Measurements from ENCODE around the gene TMA16.
A peak's percentile ranks its signal among the peaks of the same experiment; 100 is the strongest.
"Not testable (repeated sequence)": the region's sequence is repeated elsewhere in the genome, so short reads cannot be mapped to it uniquely, and the experiment has no call there.

TMA16 gene

GRCh38 chr4:163494360-163495241 is at the start of gene TMA16:
Gene TMA16, plus strand, starts transcription at chr4:163494690. Its CDS starts 112 bp downstream, at chr4:163494802.
- DNase-seq, result peak; percentile 14 to 91 (median 74)

- not testable (repeated sequence) for DNase-seq
These were observed 47.5 kb upstream of the TMA16 start for GRCh38 chr4:163447023-163447422.

GRCh38 chr4:163447481-163447880 is 47.0 kb upstream of the TMA16 start:
- DNase-seq, result no peak

DNA sequence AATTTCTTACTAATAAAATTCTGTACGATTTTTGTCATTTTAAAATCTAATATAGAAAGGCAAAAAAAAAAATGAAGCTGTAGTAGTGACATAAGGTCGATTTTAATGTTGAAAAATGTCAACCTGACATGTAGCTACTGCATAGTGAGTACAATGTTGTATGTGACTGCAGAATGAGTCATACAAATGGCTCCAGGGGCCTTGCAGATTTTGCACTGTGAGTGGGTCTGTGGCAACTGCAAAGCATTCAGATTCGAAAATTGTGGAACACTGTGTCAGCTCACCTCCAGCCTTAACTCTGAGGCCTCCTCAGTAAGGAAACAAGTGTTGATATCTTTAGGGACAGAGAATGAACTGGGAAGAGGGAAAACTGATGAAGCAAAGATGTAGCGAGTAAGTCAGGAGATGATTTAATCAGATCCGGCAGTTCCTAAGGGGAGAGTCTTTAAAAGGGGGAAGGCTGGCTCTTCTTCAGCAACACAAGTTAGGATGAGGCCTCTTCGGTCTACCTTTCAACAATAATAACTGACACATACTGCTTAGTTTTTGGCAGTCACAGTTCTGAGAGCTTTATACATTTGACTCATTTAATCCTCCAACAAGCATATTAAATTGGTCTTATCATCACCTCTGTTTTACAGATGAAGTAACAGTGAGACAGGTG is 45.8 kb upstream of the TMA16 start:
- no peak for DNase-seq

GRCh38 chr4:163462556-163462955 is 31.9 kb upstream of the TMA16 start:
- DNase-seq, result no peak

- no peak for DNase-seq
These were observed 27.3 kb upstream of the TMA16 start for GRCh38 chr4:163467082-163467770.

DNA sequence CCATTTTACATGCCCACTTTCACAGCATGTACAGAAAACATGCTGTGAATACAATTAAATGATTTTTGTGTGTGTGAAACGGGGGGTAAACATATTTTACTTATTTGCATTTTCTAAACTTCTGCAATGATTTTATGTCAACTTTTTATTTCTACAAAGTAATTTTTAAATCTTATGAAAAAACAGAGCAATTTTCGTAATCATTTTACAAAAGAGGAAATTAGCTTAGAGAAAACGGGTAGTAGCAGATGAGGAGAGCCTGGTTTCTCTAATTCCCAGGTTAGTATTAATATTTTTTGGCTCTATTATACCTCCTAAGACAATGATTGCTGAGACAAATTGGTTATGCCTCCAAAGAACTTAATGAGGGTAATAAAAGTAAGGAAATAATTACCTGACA is 24.1 kb upstream of the TMA16 start:
- DNase-seq, result no peak

DNA sequence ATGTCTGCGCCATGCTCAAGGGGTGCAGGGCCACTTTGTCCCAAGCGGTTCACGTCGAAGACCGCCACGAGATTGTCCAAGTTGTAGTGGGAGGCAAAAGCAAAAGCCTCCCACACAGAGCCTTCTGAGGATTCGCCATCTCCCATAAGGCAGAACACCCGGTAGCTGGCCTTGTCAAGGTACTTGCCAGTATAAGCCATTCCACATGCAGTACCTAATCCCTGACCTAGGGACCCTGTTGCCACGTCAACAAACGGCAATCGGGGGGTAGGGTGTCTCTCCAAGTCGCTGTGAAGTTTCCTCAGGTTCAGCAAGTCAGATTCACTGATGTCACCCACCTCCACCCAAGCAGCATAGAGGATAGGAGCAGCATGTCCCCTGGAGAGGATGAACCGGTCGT is 21.4 kb upstream of the TMA16 start:
- no peak for DNase-seq

DNA sequence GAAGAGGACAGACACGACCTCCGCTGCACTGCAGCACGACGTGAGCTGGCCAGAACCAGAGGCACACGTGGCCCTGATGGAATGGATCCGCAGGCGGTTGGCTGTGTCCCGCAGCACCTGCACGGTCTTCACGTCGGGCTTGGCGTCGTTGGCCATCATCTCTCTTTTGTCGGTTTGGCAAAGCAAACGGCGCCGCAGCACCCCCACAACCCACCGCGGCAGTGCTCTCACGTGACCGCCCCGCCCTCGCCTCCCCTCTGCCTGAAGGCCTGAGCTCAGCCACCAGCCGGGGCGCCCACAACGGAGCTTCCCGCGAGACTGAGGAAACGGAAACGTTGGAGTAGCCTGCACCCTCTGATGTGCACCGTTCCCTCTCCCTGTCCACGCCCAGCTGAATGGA is 20.9 kb upstream of the TMA16 start, which contains the start of gene TKTL2:
Gene TKTL2, minus strand, starts transcription at position 179 of the 400 bp plus-strand sequence. Its CDS starts 20 bp downstream, at position 159.
- no peak for DNase-seq

DNA sequence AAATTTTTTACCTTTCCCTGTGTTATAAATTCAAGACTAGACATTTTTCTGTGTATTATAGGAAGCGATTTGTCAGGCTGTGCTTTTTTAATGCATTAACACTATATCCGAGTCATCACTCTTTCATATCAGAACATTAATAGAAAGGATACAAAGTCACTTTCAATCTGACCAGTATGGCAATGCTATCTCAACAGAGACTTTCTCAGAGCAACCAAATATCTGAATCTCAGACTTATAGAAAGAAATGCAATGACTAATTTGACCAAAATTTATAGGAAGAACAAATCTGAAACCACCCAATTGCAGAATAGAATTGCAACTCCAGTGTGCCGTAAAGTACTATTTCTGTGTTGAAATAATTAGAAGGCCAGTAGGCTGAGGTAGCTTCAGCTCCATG is 20.5 kb upstream of the TMA16 start:
- DNase-seq, result no peak

- no peak for DNase-seq
These were observed 17.6 kb upstream of the TMA16 start for GRCh38 chr4:163476761-163477438.

- no peak for DNase-seq
These were observed 12.3 kb upstream of the TMA16 start for GRCh38 chr4:163482190-163482589.

DNA sequence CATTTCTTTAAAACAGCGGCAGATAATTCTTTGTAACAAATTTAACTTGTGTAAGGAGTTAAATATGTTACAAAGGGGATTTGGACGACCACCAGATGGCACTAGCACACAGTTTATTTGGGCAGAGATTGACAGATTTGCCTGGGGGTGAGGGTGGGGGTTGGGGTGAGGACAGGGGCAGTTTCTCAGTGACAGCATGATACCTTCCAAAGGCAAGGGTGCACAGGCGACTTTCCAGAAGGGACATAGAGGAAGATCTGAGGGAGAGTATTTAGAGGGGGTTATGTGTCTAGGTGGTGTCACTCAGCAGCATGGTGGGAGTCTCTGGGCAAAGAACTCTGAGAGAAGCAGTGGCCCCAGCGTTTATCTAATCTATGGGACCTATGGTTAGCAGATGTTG is 9.6 kb upstream of the TMA16 start:
- peak in 25 of 58 donors; percentile 2 to 42 (median 10) for DNase-seq

DNA sequence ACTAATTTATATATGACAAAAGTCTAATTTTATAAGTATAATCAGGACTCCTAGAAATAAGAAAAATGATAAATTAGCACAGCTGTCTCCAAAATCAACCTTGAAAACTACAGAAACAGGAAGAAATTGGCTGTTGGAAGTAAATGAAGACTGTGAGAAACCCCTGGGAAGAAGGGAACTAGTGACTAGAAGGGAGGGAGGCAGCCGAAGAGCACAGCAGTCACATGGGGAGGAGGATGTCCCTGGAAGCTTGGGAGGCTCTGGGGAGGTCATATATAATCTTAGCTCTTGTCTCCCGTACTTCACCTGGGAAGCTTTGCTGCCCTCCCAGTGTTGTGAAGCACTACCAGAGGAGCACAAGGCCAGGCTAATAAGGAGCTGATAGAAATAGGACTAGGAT is 8.9 kb upstream of the TMA16 start:
- DNase-seq, result no peak

- no peak for DNase-seq
These were observed 8.2 kb upstream of the TMA16 start for GRCh38 chr4:163486321-163486720.

GRCh38 chr4:163489929-163490328 is 4.6 kb upstream of the TMA16 start:
- DNase-seq, result no peak

DNA sequence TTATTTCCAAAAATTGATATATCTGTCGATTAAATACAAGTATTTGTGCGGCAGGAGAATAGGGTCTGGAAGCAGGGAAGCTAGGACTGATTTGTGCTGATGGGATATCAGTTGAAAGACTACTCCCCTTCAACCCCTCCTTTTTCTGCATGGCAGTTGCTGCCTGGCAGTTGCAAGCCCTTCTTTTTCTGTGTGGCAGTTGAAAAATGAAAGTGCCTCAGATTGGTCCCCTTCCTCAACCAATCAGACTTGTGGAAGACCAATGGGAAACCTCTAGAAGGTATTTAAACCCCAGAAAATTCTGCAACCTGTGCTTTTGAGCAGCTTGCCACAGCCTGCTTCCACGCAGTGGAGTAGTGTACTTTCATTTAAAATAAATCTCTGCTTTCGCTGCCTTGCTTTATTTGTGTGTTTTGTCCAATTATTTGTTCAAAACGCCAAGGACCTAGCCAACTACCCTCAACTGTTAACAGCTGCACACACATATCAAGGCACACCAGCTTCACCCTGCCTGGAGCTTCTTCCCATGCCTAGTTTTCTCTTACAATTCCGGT is 1.5 kb upstream of the TMA16 start:
- no peak for DNase-seq

DNA sequence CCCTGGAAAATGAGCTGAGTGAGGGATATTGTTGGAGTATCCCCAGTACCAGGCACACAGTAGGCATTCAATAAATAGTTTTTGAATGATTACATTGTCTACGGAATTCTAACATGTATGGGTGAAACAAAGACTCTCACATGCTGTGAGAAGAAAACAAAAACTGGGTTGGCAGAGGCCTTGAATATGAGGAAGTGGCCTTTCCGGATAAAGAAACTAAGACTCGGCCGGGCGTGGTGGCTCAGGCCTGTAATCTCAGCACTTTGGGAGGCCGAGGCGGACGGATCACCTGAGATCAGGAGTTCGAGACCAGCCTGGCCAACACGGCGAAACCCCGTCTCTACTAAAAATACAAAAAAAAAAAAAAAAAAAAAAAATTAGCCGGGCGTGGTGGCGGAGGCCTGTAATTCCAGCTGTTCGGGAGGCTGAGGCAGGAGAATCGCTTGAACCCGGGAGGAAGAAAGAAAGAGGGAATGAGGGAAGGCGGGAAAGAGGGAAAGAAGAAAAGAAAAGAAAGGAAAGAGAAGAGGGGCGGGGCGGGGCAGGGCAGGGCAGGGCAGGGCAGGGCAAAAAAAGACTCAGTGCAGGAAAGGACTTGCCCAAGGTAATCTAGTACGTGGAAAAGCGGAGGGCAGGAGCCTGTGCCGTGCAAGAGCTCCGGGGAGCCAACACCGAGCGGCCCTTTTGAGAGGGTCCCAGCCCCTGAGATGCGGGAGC is 689 bp upstream of the TMA16 start:
- peak in 3 of 58 donors; percentile 3 to 15 (median 4) for DNase-seq

DNA sequence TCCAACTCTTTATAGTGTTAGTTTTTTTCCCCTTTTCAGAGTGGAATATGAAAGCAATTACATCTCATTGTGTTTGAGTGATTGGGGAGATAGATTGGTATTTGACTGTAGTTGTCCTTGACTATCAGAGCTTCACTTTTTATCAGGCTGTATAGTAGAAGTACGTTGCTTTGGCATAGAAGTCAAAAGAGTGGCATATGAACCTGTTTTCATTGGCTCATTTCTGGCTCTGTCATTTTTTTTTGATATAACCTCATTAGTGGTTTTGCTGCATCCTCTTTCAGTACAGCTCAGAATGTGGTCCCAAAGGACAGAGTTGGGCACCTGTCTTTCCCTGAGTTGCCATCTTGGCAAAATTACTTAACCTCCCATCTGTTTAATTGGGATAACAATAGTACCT is 1.4 kb downstream of the TMA16 start:
- no peak for DNase-seq

DNA sequence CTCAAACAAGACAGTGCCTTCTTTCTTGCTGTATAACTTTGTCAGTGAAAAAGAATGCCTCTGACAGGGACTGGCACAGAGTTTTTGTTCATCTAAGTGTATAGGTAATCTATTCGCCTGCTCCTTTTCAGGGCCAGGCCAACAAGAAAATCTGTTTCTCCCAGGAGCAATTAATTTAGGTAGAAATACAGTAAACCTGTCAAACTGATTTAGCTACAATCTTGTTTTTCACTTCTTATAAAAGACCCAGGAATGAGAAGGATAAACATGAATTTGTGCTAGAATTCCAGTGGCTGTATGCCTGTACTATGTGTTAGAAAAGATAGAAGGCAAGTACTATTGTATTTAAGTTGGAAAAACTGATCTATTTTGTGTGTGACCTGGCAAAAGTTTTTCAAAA is 6.1 kb downstream of the TMA16 start:
- DNase-seq, result no peak

Data from anterior cingulate cortex (tissue), 58 donors.